ENCODE data around the gene KCNJ15.
"Not testable (repeated sequence)": the region's sequence is repeated elsewhere in the genome, so short reads cannot be mapped to it uniquely, and the experiment has no call there.

Gene KCNJ15

GRCh38 chr21:38244407-38244787 lies 12.4 kb upstream of the KCNJ15 start:
- no peak for DNase-seq (ENCODE audit: low read depth in 2 of 3, low spot score in 2 of 3)

- peak in 2 of 3 experiments; percentile 12 to 33 for DNase-seq (ENCODE audit: low read depth in 2 of 3, low spot score in 2 of 3)
These were observed 11.6 kb upstream of the KCNJ15 start for GRCh38 chr21:38244885-38245869.

- no peak for DNase-seq (ENCODE audit: low read depth in 2 of 3, low spot score in 2 of 3)
These were observed 10.3 kb upstream of the KCNJ15 start for GRCh38 chr21:38246511-38246910.

GRCh38 chr21:38247054-38247453 lies 9.7 kb upstream of the KCNJ15 start:
- not testable (repeated sequence) for DNase-seq (ENCODE audit: low read depth in 2 of 3, low spot score in 2 of 3)

GRCh38 chr21:38247738-38248510 lies 8.9 kb upstream of the KCNJ15 start:
- DNase-seq (ENCODE audit: low read depth in 2 of 3, low spot score in 2 of 3) = no peak

GRCh38 chr21:38249256-38249655 lies 7.5 kb upstream of the KCNJ15 start:
- no peak for DNase-seq (ENCODE audit: low read depth in 2 of 3, low spot score in 2 of 3)

GRCh38 chr21:38249696-38250278 lies 7.0 kb upstream of the KCNJ15 start:
- DNase-seq (ENCODE audit: low read depth in 2 of 3, low spot score in 2 of 3) = no peak

GRCh38 chr21:38250991-38251418 lies 5.8 kb upstream of the KCNJ15 start:
- no peak for DNase-seq (ENCODE audit: low read depth in 2 of 3, low spot score in 2 of 3)

GRCh38 chr21:38254970-38255369 lies 1.8 kb upstream of the KCNJ15 start:
- no peak for DNase-seq (ENCODE audit: low read depth in 2 of 3, low spot score in 2 of 3)

- DNase-seq (ENCODE audit: low read depth in 2 of 3, low spot score in 2 of 3) = no peak
These were observed 1.1 kb upstream of the KCNJ15 start for GRCh38 chr21:38255571-38256117.

GRCh38 chr21:38257667-38258066 lies 876 bp downstream of the KCNJ15 start:
- DNase-seq (ENCODE audit: low read depth in 2 of 3, low spot score in 2 of 3) = no peak

GRCh38 chr21:38258521-38259485 lies 2.0 kb downstream of the KCNJ15 start:
- no peak for DNase-seq (ENCODE audit: low read depth in 2 of 3, low spot score in 2 of 3)

GRCh38 chr21:38259665-38260064 lies 2.9 kb downstream of the KCNJ15 start:
- no peak for DNase-seq (ENCODE audit: low read depth in 2 of 3, low spot score in 2 of 3)

GRCh38 chr21:38260426-38260825 lies 3.6 kb downstream of the KCNJ15 start:
- no peak for DNase-seq (ENCODE audit: low read depth in 2 of 3, low spot score in 2 of 3)

- no peak for DNase-seq (ENCODE audit: low read depth in 2 of 3, low spot score in 2 of 3)
These were observed 5.1 kb downstream of the KCNJ15 start for GRCh38 chr21:38261851-38262250.

- no peak for DNase-seq (ENCODE audit: low read depth in 2 of 3, low spot score in 2 of 3)
These were observed 6.7 kb downstream of the KCNJ15 start for GRCh38 chr21:38263493-38263892.

- no peak for DNase-seq (ENCODE audit: low read depth in 2 of 3, low spot score in 2 of 3)
These were observed 7.8 kb downstream of the KCNJ15 start for GRCh38 chr21:38264571-38264970.

GRCh38 chr21:38265166-38265565 lies 8.4 kb downstream of the KCNJ15 start:
- no peak for DNase-seq (ENCODE audit: low read depth in 2 of 3, low spot score in 2 of 3)

- DNase-seq (ENCODE audit: low read depth in 2 of 3, low spot score in 2 of 3) = no peak
These were observed 9.9 kb downstream of the KCNJ15 start for GRCh38 chr21:38266732-38267131.

GRCh38 chr21:38267136-38267755 lies 10.5 kb downstream of the KCNJ15 start:
- DNase-seq (ENCODE audit: low read depth in 2 of 3, low spot score in 2 of 3) = no peak
